Activated naive CD4-positive, alpha-beta T cell treated with anti-CD3 and anti-CD28 coated beads, Interleukin-2, amount 50 U/mL, for 16 hours (primary cell): Measurements from ENCODE around the gene BACH1.

Experiments
- DNase-seq: peaks from one replicate; pipeline ENCODE4 v3.0.0-alpha.2; 2020

The BACH1 gene

DNA sequence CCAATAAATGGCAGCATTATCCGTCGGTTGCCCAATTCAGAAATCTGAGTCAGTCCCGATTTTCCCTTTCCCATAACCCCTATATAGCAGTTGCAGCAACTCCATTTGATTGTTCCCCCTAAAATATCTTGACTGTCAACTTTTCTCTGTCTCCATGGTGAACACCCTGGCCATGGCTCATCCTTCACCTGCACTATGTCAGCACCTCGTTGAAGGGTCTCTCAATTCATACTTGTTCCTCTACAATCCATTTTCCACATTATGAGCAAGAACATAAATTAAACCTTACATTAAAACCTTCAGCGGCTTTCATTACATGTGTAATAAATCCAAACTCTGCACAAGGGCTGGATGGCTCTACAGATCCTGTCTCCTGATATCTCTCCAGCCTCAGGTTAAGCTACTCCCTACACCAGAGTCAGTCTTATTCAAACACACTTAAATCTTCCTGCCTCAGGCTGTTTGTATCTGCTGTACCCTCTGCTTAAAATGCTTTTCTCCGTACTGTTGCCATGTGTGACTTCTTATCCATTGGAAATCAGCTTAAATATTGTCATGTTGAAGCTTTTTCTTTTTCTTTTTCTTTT, 87.3 kb downstream of the BACH1 start:
- DNase-seq, result no peak

DNA sequence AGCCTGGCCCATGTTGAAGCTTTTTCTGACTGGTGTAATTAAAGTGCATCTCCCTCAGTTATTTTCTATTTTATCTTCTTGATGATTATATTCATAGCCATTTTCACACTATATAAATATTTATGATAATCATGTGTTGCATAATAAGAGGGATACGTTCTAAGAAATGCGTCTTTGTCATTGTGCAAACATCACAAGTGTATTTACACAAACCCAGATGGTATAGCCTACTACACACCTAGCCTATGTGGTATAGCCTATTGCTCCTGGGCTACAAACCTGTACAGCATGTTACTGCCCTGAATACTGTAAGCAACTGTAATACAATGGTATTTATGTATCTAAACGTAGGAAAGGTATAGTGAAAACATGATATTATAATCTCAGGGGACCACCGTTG, 88.1 kb downstream of the BACH1 start:
- DNase-seq, result no peak

DNA sequence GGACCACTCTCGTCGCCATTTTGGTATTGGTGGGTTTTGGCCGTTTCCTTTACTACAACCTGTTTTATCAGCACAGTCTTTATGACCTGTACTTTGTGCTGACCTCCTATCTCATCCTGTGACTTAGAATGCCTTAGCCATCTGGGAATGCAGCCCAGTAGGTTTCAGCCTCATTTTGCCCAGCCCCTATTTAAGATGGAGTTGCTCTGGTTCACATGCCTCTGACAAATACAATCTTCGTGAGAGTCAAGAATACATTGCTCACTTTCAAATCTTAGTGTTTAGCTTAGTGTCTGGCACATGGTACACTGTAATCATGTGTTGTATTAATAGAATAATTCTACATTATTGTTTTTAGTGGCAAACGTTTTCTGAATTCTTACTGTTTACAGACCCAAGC, 88.9 kb downstream of the BACH1 start:
- no peak for DNase-seq

DNA sequence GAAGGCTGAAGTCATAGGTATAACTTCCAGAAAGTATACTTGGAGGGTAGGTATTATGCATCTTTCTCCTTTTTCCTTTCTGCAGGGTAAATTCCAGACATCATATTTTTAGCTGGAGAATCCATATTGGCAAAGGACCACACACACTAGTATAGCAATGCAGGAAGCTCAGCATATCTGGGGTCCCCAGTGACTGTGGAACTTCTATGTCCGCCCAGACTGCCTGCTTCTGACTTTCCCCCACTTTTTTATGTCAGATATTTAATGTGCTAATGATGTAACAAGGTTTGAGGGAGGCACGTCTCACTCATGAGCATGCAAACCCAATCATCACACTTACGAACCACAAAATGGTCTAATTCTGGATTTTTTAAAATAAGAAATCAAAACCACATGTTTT, 90.4 kb downstream of the BACH1 start:
- no peak for DNase-seq

DNA sequence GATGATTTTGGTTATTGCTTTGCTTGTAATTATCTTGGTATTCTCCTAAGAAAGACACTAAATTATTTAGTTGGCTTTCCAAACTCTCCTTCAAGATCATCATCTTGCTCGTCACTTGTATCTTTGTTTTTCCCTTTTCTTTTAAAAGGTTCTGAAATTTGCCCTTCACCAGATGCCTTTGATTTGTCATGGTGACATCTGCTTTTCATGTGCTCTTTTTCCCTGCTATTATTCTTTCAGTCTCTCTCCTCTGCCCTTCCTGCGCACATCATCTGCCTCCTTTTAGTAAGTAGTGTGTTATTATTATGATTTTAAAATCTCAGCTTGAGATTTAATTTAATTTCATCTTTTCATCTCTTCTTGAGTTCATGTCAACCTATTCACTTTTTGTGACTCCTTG, 92.1 kb downstream of the BACH1 start:
- no peak for DNase-seq

DNA sequence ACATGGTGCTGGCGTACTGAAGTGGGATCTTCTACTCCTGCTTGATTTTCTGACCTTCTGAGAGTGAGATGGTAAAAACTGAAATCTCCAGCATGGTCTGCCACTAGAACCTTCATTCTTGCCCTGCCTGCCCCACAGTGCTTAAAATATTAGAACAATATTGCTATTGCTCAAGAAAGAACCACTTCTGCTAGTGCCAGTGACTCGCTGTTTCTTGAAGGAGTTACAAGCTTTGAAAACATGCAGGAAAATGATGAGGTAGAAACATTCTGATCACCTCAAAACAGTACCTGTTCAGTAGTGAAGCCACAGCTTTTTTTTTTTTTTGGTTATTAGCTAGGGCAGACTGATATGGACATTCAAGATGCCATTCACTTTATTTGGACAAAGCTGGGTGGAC, 95.3 kb downstream of the BACH1 start:
- DNase-seq, result no peak
